Mesothelial cell of epicardium (in vitro differentiated cells): ENCODE measurements around the gene ROR2. TPM values are rescaled to one million over a fixed set of nuclear protein-coding genes. Genes with fewer than 3 reads are reported as not detected.

Experiments used
- DNase-seq, 2 experiments: peaks; one replicate each; pipeline ENCODE4 v3.0.0; 2021; ENCODE audit warnings: low spot score in 2 of 2; ENCODE audit not compliant: unreplicated experiment in 2 of 2
- H3K27ac Mint-ChIP-seq: 2 replicates; pipeline ENCODE4 v1.8.0; 2021; ENCODE audit warnings: mixed read lengths
- H3K27me3 Mint-ChIP-seq: 2 replicates; pipeline ENCODE4 v1.8.0; 2021; ENCODE audit warnings: low read depth, mixed read lengths
- H3K36me3 Mint-ChIP-seq: 2 replicates; pipeline ENCODE4 v1.8.0; 2021; ENCODE audit warnings: mixed read lengths
- H3K4me1 Mint-ChIP-seq: 2 replicates; pipeline ENCODE4 v1.8.0; 2021; ENCODE audit warnings: mixed read lengths
- H3K4me3 Mint-ChIP-seq: 2 replicates; pipeline ENCODE4 v1.8.0; 2021; ENCODE audit warnings: mild to moderate bottlenecking, moderate library complexity, mixed read lengths
- H3K9me3 Mint-ChIP-seq: 2 replicates; pipeline ENCODE4 v1.8.0; 2021; ENCODE audit warnings: mixed read lengths
- CTCF ChIP-seq: fragments of 200-600 bp; sonication (generic); IDR thresholded peaks from one replicate; pipeline ENCODE4 v1.5.0; 2021; ENCODE audit warnings: antibody characterized with exemption; ENCODE audit not compliant: unreplicated experiment
- total RNA-seq: library from RNA; stranded (reverse); gene quantifications from 3 replicates; pipeline ENCODE4 v1.2.1, GENCODE V29; 2021

ROR2 gene
- total RNA-seq, 1 donor from 2014 or later = 41.0 TPM

- peaks cover 5% of the 10 kb centered on the region for H3K4me1 Mint-ChIP-seq
- no peak overlapping the region for H3K27ac Mint-ChIP-seq
- H3K9me3 Mint-ChIP-seq = no peaks in the 10 kb centered on the region
- H3K4me3 Mint-ChIP-seq = no peak overlapping the region
- H3K27me3 Mint-ChIP-seq = no peaks in the 10 kb centered on the region
- no peak for TF ChIP-seq CTCF
- H3K36me3 Mint-ChIP-seq = no peaks in the 10 kb centered on the region
- no peak for DNase-seq
Observed at GRCh38 chr9:91690540-91691249, 259.3 kb downstream of the ROR2 start.

GRCh38 chr9:91689006-91689405 lies 261.0 kb downstream of the ROR2 start:
- no peak for DNase-seq
- Mint-ChIP-seq H3K27me3 (no peaks in the 10 kb centered on the region), H3K9me3 (no peaks in the 10 kb centered on the region), H3K4me1 (peaks cover 5% of the 10 kb centered on the region), H3K27ac (no peak overlapping the region), H3K36me3 (no peaks in the 10 kb centered on the region), H3K4me3 (no peak overlapping the region)
- TF ChIP-seq CTCF = no peak

GRCh38 chr9:91683269-91683668 lies 266.8 kb downstream of the ROR2 start:
- DNase-seq = no peak
- H3K27me3 Mint-ChIP-seq = no peaks in the 10 kb centered on the region
- TF ChIP-seq CTCF = no peak
- peaks cover 15% of the 10 kb centered on the region for H3K4me1 Mint-ChIP-seq
- H3K4me3 Mint-ChIP-seq = no peak overlapping the region
- no peak overlapping the region for H3K27ac Mint-ChIP-seq
- H3K9me3 Mint-ChIP-seq = no peaks in the 10 kb centered on the region
- no peaks in the 10 kb centered on the region for H3K36me3 Mint-ChIP-seq

- Mint-ChIP-seq H3K27ac (no peak overlapping the region), H3K27me3 (no peaks in the 10 kb centered on the region), H3K9me3 (no peaks in the 10 kb centered on the region), H3K36me3 (no peaks in the 10 kb centered on the region), H3K4me1 (peaks cover 20% of the 10 kb centered on the region), H3K4me3 (no peak overlapping the region)
- DNase-seq = no peak
- TF ChIP-seq CTCF = no peak
Observed at GRCh38 chr9:91682806-91683205, 267.2 kb downstream of the ROR2 start.

GRCh38 chr9:91681461-91682305 lies 268.3 kb downstream of the ROR2 start:
- H3K36me3 Mint-ChIP-seq = no peaks in the 10 kb centered on the region
- H3K9me3 Mint-ChIP-seq = no peaks in the 10 kb centered on the region
- peak; percentile 62 to 85 for DNase-seq
- H3K27ac Mint-ChIP-seq = no peak overlapping the region
- no peaks in the 10 kb centered on the region for H3K27me3 Mint-ChIP-seq
- H3K4me1 Mint-ChIP-seq = peaks cover 31% of the 10 kb centered on the region
- peak; percentile 66 for TF ChIP-seq CTCF
- H3K4me3 Mint-ChIP-seq = peak overlapping the region; percentile 54
